NCI-H146 treated with DMSO at 0.1 percent for 48 hours (cell line): ENCODE measurements around the gene KCND2.

ENCODE experiments used
- DNase-seq: peaks from one replicate; lab custom pipeline; 2025; ENCODE audit not compliant: unreplicated experiment; lab: John Stamatoyannopoulos, UW

The KCND2 gene

GRCh38 chr7:120582916-120583315 is 309.9 kb downstream of the KCND2 start:
- DNase-seq, result no peak

- DNase-seq, result no peak
These were observed 311.1 kb downstream of the KCND2 start for GRCh38 chr7:120583899-120584586.

GRCh38 chr7:120586571-120586970 is 313.6 kb downstream of the KCND2 start:
- DNase-seq, result no peak

- no peak for DNase-seq
These were observed 314.3 kb downstream of the KCND2 start for GRCh38 chr7:120587243-120587642.

- no peak for DNase-seq
These were observed 315.4 kb downstream of the KCND2 start for GRCh38 chr7:120588416-120588815.

- no peak for DNase-seq
These were observed 315.9 kb downstream of the KCND2 start for GRCh38 chr7:120588862-120589261.

GRCh38 chr7:120600607-120601006 is 327.6 kb downstream of the KCND2 start:
- DNase-seq, result no peak

GRCh38 chr7:120603366-120603765 is 330.4 kb downstream of the KCND2 start:
- DNase-seq, result no peak

- DNase-seq, result no peak
These were observed 336.3 kb downstream of the KCND2 start for GRCh38 chr7:120609136-120609753.

GRCh38 chr7:120611975-120612374 is 339.0 kb downstream of the KCND2 start:
- no peak for DNase-seq

GRCh38 chr7:120615703-120616102 is 342.7 kb downstream of the KCND2 start:
- DNase-seq, result no peak

GRCh38 chr7:120617275-120617674 is 344.3 kb downstream of the KCND2 start:
- no peak for DNase-seq

- no peak for DNase-seq
These were observed 355.3 kb downstream of the KCND2 start for GRCh38 chr7:120628251-120628650.

GRCh38 chr7:120639884-120640283 is 366.9 kb downstream of the KCND2 start:
- DNase-seq, result no peak

- DNase-seq, result no peak
These were observed 373.0 kb downstream of the KCND2 start for GRCh38 chr7:120645966-120646365.

GRCh38 chr7:120654241-120654640 is 381.3 kb downstream of the KCND2 start:
- DNase-seq, result no peak

GRCh38 chr7:120658516-120658915 is 385.5 kb downstream of the KCND2 start:
- no peak for DNase-seq

- no peak for DNase-seq
These were observed 389.3 kb downstream of the KCND2 start for GRCh38 chr7:120662291-120662690.

GRCh38 chr7:120665068-120665467 is 392.1 kb downstream of the KCND2 start:
- no peak for DNase-seq

- DNase-seq, result no peak
These were observed 402.1 kb downstream of the KCND2 start for GRCh38 chr7:120675076-120675475.

GRCh38 chr7:120677535-120677934 is 404.6 kb downstream of the KCND2 start:
- DNase-seq, result no peak

- DNase-seq, result no peak
These were observed 408.0 kb downstream of the KCND2 start for GRCh38 chr7:120680985-120681384.

- no peak for DNase-seq
These were observed 411.5 kb downstream of the KCND2 start for GRCh38 chr7:120684463-120684862.
